HEK293 (cell line): ENCODE results near the gene KLK15.
A peak's percentile ranks its signal among the peaks of the same experiment; 100 is the strongest.

Experiments used
- CTCF ChIA-PET: fragments of 350-600 bp; formaldehyde crosslinking; extraction: SDS; loops from one replicate; lab custom pipeline; 2021; ENCODE audit warnings: antibody characterized with exemption; lab: Yijun Ruan, JAX
- POLR2A ChIA-PET: fragments of 300-600 bp; formaldehyde crosslinking; extraction: SDS; loops from one replicate; lab custom pipeline; 2020; ENCODE audit warnings: antibody characterized with exemption, inconsistent platforms; lab: Yijun Ruan, JAX
- H3K27ac ChIP-seq: fragments of 200-500 bp; sonication (Bioruptor generic); 2 replicates; pipeline ENCODE4 v1.5.1; 2014; ENCODE audit warnings: low read depth, low read length, control low read depth, inconsistent platforms; ENCODE audit errors: extremely low read depth
- H3K36me3 ChIP-seq, 2 experiments: fragments of 200-500 bp in 1 of 2; sonication (Bioruptor generic) in 1 of 2; 1 replicate in 1 of 2; 2 replicates in 1 of 2; pipeline ENCODE4 v1.5.1; 2014 to 2017; ENCODE audit warnings: inconsistent platforms in 2 of 2, low read length in 2 of 2; ENCODE audit not compliant: control insufficient read depth in 2 of 2, insufficient read depth in 1 of 2
- H3K4me1 ChIP-seq: fragments of 200-500 bp; sonication (Bioruptor generic); 2 replicates; pipeline ENCODE4 v1.5.1; 2014; ENCODE audit warnings: mild to moderate bottlenecking, low read length, inconsistent platforms; ENCODE audit not compliant: control insufficient read depth, insufficient read depth
- H3K4me3 ChIP-seq: 2 replicates; pipeline ENCODE4 v1.5.1; 2011; ENCODE audit warnings: low read depth, mild to moderate bottlenecking, control low read depth, low read length, moderate library complexity
- H3K9me3 ChIP-seq: fragments of 200-500 bp; sonication (Bioruptor generic); 2 replicates; pipeline ENCODE4 v1.5.1; 2014; ENCODE audit warnings: low read depth, low read length, inconsistent platforms; ENCODE audit not compliant: control insufficient read depth, insufficient read depth
- EGR2 ChIP-seq: fragments of 450-650 bp; formaldehyde crosslinking; IDR thresholded peaks from 2 replicates; pipeline ENCODE4 v1.5.1; 2016; ENCODE audit warnings: low read depth, missing biosample characterization, missing genetic modification characterization
- KLF1 ChIP-seq: fragments of 450-650 bp; formaldehyde crosslinking; IDR thresholded peaks from 2 replicates; pipeline ENCODE4 v1.5.1; 2016; ENCODE audit warnings: missing biosample characterization, missing genetic modification characterization
- ZNF146 ChIP-seq: fragments of 450-650 bp; formaldehyde crosslinking; IDR thresholded peaks from 2 replicates; pipeline ENCODE4 v1.5.1; 2016; ENCODE audit warnings: missing biosample characterization, missing genetic modification characterization
- ZNF2 ChIP-seq: fragments of 450-650 bp; formaldehyde crosslinking; IDR thresholded peaks from 2 replicates; pipeline ENCODE4 v1.5.1; 2016; ENCODE audit warnings: missing biosample characterization, missing genetic modification characterization
- ZNF248 ChIP-seq: fragments of 450-650 bp; formaldehyde crosslinking; IDR thresholded peaks from 2 replicates; pipeline ENCODE4 v1.5.1; 2017; ENCODE audit warnings: missing biosample characterization, missing genetic modification characterization
- ZNF280D ChIP-seq: fragments of 450-650 bp; formaldehyde crosslinking; IDR thresholded peaks from 2 replicates; pipeline ENCODE4 v1.5.1; 2016; ENCODE audit warnings: missing biosample characterization, missing genetic modification characterization
- ZNF530 ChIP-seq: fragments of 450-650 bp; formaldehyde crosslinking; IDR thresholded peaks from 2 replicates; pipeline ENCODE4 v1.5.1; 2016; ENCODE audit warnings: low read depth, missing biosample characterization, missing genetic modification characterization
- ZNF658 ChIP-seq: fragments of 450-650 bp; formaldehyde crosslinking; IDR thresholded peaks from 2 replicates; pipeline ENCODE4; 2016; ENCODE audit warnings: missing biosample characterization, missing genetic modification characterization
- ZNF768 ChIP-seq: fragments of 450-650 bp; formaldehyde crosslinking; IDR thresholded peaks from 2 replicates; pipeline ENCODE4 v1.5.1; 2018; ENCODE audit warnings: missing biosample characterization, mild to moderate bottlenecking, missing genetic modification characterization
- ZNF830 ChIP-seq: fragments of 450-650 bp; IDR thresholded peaks from 2 replicates; pipeline ENCODE4 v1.5.0; 2018; ENCODE audit warnings: missing biosample characterization, missing genetic modification characterization, low read depth, mild to moderate bottlenecking, moderate library complexity
- ZSCAN23 ChIP-seq: fragments of 450-650 bp; formaldehyde crosslinking; IDR thresholded peaks from 2 replicates; pipeline ENCODE4 v1.5.1; 2016; ENCODE audit warnings: missing biosample characterization, missing genetic modification characterization
- TF ChIP-seq, protein P1 (sequence below): fragments of 450-650 bp; formaldehyde crosslinking; IDR thresholded peaks from 2 replicates; pipeline ENCODE4 v1.5.1; 2016; ENCODE audit warnings: missing biosample characterization, missing genetic modification characterization
- TF ChIP-seq, protein P2 (sequence below): fragments of 450-650 bp; formaldehyde crosslinking; IDR thresholded peaks from 2 replicates; pipeline ENCODE4 v1.5.1; 2016; ENCODE audit warnings: missing biosample characterization, missing genetic modification characterization, borderline replicate concordance

The KLK15 gene, protein sequence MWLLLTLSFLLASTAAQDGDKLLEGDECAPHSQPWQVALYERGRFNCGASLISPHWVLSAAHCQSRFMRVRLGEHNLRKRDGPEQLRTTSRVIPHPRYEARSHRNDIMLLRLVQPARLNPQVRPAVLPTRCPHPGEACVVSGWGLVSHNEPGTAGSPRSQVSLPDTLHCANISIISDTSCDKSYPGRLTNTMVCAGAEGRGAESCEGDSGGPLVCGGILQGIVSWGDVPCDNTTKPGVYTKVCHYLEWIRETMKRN

DNA sequence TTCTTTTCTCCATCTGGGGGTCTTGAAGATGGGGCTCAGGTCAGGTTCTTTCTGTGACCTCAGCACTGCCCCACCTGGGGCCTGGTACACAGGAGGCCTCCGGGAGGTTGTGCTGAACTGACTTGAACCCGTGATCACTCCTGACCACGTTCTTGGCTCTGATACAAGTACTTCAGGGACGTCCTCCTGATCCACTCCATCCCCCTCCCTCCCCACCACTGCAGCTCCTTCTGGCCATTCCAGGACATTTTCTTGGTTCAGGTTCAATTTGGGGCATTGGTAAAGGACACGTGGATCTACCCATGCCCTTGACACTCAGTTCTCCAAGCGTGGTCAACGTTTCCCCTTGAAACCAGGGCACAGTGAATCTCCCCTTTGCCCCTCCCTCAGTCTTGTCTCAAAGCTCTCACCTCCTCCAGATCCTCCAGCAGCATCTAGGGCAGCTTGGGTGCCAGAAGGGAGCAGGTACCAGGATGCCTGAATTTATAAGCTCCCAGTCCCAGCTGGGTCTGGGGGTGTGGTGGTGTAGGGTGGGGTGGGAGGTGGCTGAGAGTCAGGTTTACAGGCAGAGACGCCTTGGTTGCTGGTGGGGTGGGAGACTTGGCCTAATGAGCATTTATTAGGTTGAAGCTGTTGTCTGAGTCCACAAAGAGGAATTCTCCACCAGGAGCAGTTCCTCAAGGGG is at the start of gene KLK15:
Gene KLK15 (minus strand): TSS at position 458 of the 685 bp plus-strand sequence. CDS start 2,082 bp downstream, outside the sequence.
- TF ChIP-seq ZNF530 (tag by site-specific recombination): no peak
- peak; percentile 53 for TF ChIP-seq KLF1 (tag by site-specific recombination)
- Histone ChIP-seq H3K27ac (no peak within 1 kb of the TSS), H3K4me3 (no peak within 1 kb of the TSS), H3K36me3 (no peaks in the 10 kb centered on the region), H3K4me1 (no peaks in the 10 kb centered on the region; the same call in 1 of the 2 replicates), H3K9me3 (no peaks in the 10 kb centered on the region)
- ChIA-PET CTCF (interaction anchor here (0.6 to 0.7 kb wide), 3 partner anchors 89 to 472 kb away, joined by 3 to 4 read pairs (median 3); partner anchors contain the start of gene KLK12), POLR2A (interaction anchor here (3.0 kb wide), 1 partner anchor 29 kb away, joined by 10 read pairs; no protein-coding TSS in a partner anchor)

- no peaks in the 10 kb centered on the region for H3K4me1 ChIP-seq
- no peaks in the 10 kb centered on the region for H3K9me3 ChIP-seq
- no peak overlapping the region for H3K4me3 ChIP-seq
- CTCF ChIA-PET: interaction anchor here (0.7 to 0.9 kb wide), 2 partner anchors 17 to 39 kb away, joined by 3 to 4 read pairs; no protein-coding TSS in a partner anchor
- H3K36me3 ChIP-seq: no peaks in the 10 kb centered on the region
- POLR2A ChIA-PET: no interaction called here
- H3K27ac ChIP-seq: no peak overlapping the region
- TF ChIP-seq ZNF658 (tag by site-specific recombination) (no peak), ZNF248 (no peak), ZNF146 (tag by site-specific recombination) (no peak), ZNF2 (no peak), ZNF830 (tag by site-specific recombination) (no peak), ZSCAN23 (tag by site-specific recombination) (no peak), ZNF280D (no peak), EGR2 (no peak), ZNF768 (tag by site-specific recombination) (no peak)
- TF ChIP-seq, protein P1, sequence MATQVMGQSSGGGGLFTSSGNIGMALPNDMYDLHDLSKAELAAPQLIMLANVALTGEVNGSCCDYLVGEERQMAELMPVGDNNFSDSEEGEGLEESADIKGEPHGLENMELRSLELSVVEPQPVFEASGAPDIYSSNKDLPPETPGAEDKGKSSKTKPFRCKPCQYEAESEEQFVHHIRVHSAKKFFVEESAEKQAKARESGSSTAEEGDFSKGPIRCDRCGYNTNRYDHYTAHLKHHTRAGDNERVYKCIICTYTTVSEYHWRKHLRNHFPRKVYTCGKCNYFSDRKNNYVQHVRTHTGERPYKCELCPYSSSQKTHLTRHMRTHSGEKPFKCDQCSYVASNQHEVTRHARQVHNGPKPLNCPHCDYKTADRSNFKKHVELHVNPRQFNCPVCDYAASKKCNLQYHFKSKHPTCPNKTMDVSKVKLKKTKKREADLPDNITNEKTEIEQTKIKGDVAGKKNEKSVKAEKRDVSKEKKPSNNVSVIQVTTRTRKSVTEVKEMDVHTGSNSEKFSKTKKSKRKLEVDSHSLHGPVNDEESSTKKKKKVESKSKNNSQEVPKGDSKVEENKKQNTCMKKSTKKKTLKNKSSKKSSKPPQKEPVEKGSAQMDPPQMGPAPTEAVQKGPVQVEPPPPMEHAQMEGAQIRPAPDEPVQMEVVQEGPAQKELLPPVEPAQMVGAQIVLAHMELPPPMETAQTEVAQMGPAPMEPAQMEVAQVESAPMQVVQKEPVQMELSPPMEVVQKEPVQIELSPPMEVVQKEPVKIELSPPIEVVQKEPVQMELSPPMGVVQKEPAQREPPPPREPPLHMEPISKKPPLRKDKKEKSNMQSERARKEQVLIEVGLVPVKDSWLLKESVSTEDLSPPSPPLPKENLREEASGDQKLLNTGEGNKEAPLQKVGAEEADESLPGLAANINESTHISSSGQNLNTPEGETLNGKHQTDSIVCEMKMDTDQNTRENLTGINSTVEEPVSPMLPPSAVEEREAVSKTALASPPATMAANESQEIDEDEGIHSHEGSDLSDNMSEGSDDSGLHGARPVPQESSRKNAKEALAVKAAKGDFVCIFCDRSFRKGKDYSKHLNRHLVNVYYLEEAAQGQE: no peak
- TF ChIP-seq, protein P2, sequence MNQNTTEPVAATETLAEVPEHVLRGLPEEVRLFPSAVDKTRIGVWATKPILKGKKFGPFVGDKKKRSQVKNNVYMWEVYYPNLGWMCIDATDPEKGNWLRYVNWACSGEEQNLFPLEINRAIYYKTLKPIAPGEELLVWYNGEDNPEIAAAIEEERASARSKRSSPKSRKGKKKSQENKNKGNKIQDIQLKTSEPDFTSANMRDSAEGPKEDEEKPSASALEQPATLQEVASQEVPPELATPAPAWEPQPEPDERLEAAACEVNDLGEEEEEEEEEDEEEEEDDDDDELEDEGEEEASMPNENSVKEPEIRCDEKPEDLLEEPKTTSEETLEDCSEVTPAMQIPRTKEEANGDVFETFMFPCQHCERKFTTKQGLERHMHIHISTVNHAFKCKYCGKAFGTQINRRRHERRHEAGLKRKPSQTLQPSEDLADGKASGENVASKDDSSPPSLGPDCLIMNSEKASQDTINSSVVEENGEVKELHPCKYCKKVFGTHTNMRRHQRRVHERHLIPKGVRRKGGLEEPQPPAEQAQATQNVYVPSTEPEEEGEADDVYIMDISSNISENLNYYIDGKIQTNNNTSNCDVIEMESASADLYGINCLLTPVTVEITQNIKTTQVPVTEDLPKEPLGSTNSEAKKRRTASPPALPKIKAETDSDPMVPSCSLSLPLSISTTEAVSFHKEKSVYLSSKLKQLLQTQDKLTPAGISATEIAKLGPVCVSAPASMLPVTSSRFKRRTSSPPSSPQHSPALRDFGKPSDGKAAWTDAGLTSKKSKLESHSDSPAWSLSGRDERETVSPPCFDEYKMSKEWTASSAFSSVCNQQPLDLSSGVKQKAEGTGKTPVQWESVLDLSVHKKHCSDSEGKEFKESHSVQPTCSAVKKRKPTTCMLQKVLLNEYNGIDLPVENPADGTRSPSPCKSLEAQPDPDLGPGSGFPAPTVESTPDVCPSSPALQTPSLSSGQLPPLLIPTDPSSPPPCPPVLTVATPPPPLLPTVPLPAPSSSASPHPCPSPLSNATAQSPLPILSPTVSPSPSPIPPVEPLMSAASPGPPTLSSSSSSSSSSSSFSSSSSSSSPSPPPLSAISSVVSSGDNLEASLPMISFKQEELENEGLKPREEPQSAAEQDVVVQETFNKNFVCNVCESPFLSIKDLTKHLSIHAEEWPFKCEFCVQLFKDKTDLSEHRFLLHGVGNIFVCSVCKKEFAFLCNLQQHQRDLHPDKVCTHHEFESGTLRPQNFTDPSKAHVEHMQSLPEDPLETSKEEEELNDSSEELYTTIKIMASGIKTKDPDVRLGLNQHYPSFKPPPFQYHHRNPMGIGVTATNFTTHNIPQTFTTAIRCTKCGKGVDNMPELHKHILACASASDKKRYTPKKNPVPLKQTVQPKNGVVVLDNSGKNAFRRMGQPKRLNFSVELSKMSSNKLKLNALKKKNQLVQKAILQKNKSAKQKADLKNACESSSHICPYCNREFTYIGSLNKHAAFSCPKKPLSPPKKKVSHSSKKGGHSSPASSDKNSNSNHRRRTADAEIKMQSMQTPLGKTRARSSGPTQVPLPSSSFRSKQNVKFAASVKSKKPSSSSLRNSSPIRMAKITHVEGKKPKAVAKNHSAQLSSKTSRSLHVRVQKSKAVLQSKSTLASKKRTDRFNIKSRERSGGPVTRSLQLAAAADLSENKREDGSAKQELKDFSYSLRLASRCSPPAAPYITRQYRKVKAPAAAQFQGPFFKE (tag by site-specific recombination): no peak
Observed at GRCh38 chr19:50882188-50882587, 48.8 kb upstream of the KLK15 start.
